Prostate gland (tissue), 2 donors: ENCODE data around the gene MESP1. TPM values are rescaled to one million over a fixed set of nuclear protein-coding genes. Genes with fewer than 3 reads are reported as not detected.
A peak's percentile ranks its signal among the peaks of the same experiment; 100 is the strongest.

Experiments used
- DNase-seq: peaks from one replicate; pipeline ENCODE4 v3.0.0-alpha.2; 2019; ENCODE audit warnings: low spot score
- H3K27ac ChIP-seq, 2 donors: fragments of 200-600 bp; sonication (generic); 2 replicates each; pipeline ENCODE4 v1.5.1; 2017 to 2019
- H3K27me3 ChIP-seq: fragments of 200-600 bp; sonication (generic); replicated peaks from 2 replicates; pipeline ENCODE4 v1.5.1; 2019; ENCODE audit not compliant: insufficient read depth
- H3K36me3 ChIP-seq, 2 donors: fragments of 200-600 bp; sonication (generic); 1 replicate in 1 of 2; 2 replicates in 1 of 2; pipeline versions ENCODE4 v1.5.1 to v1.8.1; 2017 to 2019
- H3K4me1 ChIP-seq: fragments of 200-600 bp; sonication (generic); replicated peaks from 2 replicates; pipeline ENCODE4 v1.5.1; 2019
- H3K4me3 ChIP-seq, 2 donors: fragments of 200-600 bp; sonication (generic); 2 replicates each; pipeline ENCODE4 v1.5.1; 2017 to 2019
- H3K9me3 ChIP-seq: fragments of 200-600 bp; sonication (generic); 2 replicates; pipeline ENCODE4 v1.5.1; 2017
- POLR2A ChIP-seq: fragments of 450-650 bp; IDR thresholded peaks from one replicate; pipeline ENCODE4 v1.6.1; 2016; ENCODE audit warnings: antibody characterized with exemption, mild to moderate bottlenecking
- POLR2AphosphoS5 ChIP-seq: sonication (generic); formaldehyde crosslinking; IDR thresholded peaks from one replicate; pipeline ENCODE4 v1.6.1; 2017; ENCODE audit warnings: antibody characterized with exemption
- WGBS: methylation state at CpG from one replicate; pipeline ENCODE4 v1.1.5; 2018; 5-methylcytosine and 5-hydroxymethylcytosine counted together
- intact Hi-C: fragments of 100-400 bp; cut with DNase I; formaldehyde crosslinking; loops from one replicate; pipeline ENCODE4 v1.14.2; 2022
- total RNA-seq, 2 donors: library from RNA; depleted of rRNA; stranded (reverse); fragments of >200 nt; gene quantifications; one replicate each; pipeline ENCODE4 v1.1.0, GENCODE V29; 2016
- TF ChIP-seq, protein P1 (sequence below), 4 experiments: fragments of 200-600 bp in 2 of 4; fragments of 450-650 bp in 2 of 4; sonication (generic) in 2 of 4; IDR thresholded peaks; 1 replicate in 3 of 4; 2 replicates in 1 of 4; pipeline ENCODE4 v1.5.1; 2016 to 2019; ENCODE audit warnings: antibody characterized with exemption in 4 of 4, mild to moderate bottlenecking in 2 of 4, moderate library complexity in 2 of 4

MESP1 gene, protein sequence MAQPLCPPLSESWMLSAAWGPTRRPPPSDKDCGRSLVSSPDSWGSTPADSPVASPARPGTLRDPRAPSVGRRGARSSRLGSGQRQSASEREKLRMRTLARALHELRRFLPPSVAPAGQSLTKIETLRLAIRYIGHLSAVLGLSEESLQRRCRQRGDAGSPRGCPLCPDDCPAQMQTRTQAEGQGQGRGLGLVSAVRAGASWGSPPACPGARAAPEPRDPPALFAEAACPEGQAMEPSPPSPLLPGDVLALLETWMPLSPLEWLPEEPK
- 10 to 100 TPM; 11.5 to 67.4 TPM for total RNA-seq

DNA sequence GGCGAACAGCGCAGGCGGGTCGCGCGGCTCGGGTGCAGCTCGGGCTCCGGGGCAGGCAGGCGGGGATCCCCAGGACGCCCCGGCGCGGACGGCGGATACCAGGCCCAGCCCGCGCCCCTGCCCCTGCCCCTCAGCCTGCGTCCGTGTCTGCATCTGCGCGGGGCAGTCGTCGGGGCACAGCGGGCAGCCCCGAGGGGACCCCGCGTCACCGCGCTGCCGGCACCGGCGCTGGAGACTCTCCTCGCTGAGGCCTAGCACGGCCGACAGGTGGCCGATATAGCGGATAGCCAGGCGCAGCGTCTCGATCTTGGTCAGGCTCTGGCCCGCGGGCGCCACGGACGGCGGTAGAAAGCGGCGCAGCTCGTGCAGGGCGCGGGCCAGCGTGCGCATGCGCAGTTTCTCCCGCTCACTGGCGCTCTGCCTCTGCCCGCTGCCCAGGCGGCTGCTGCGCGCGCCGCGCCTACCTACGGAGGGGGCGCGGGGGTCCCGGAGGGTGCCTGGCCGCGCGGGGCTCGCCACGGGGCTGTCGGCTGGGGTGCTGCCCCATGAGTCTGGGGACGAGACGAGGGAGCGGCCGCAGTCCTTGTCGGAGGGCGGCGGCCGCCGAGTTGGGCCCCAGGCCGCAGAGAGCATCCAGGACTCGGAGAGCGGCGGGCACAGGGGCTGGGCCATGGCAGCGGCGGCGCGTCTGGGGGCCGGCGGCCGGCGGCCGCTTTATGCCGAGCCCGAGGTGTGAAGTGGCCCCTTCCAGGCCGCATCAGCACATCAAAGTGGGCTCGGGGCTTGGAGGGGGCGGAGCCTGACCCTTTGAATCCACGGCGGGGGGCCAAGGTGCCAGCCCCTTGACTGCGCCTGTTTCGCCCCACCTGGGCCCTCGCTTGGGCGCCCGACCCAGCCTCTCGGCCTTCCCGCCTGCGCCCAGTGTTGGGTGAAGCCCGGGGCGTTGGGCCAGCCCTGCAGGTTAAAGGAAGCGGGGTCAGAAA lies at the start of gene MESP1:
MESP1 (minus strand) TSS at position 690 of the 983 bp plus-strand sequence; CDS start at position 672, 18 bp downstream.
- DNase-seq: peak; percentile 89
- TF ChIP-seq POLR2A (peak; percentile 73), POLR2AphosphoS5 (peak; percentile 81)
- TF ChIP-seq, protein P1, sequence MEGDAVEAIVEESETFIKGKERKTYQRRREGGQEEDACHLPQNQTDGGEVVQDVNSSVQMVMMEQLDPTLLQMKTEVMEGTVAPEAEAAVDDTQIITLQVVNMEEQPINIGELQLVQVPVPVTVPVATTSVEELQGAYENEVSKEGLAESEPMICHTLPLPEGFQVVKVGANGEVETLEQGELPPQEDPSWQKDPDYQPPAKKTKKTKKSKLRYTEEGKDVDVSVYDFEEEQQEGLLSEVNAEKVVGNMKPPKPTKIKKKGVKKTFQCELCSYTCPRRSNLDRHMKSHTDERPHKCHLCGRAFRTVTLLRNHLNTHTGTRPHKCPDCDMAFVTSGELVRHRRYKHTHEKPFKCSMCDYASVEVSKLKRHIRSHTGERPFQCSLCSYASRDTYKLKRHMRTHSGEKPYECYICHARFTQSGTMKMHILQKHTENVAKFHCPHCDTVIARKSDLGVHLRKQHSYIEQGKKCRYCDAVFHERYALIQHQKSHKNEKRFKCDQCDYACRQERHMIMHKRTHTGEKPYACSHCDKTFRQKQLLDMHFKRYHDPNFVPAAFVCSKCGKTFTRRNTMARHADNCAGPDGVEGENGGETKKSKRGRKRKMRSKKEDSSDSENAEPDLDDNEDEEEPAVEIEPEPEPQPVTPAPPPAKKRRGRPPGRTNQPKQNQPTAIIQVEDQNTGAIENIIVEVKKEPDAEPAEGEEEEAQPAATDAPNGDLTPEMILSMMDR (IDR thresholded peaks at IDR 0.05): peak; percentile 37 to 92 (median 67)
- no peaks in the 10 kb centered on the region for H3K9me3 ChIP-seq
- H3K4me1 ChIP-seq: peaks cover 25% of the 10 kb centered on the region
- H3K27me3 ChIP-seq: no peaks in the 10 kb centered on the region
- intact Hi-C loops: loop anchor here (5.0 kb wide), 1 partner anchor 461 kb away; no protein-coding TSS in a partner anchor
- 6% methylated on average over 57 of the region's 114 CpGs for WGBS
- H3K36me3 ChIP-seq: no peaks in the 10 kb centered on the region
- H3K4me3 ChIP-seq: peak within 1 kb of the TSS; percentile 51 to 64
- peak within 1 kb of the TSS; percentile 92 to 94 for H3K27ac ChIP-seq

DNA sequence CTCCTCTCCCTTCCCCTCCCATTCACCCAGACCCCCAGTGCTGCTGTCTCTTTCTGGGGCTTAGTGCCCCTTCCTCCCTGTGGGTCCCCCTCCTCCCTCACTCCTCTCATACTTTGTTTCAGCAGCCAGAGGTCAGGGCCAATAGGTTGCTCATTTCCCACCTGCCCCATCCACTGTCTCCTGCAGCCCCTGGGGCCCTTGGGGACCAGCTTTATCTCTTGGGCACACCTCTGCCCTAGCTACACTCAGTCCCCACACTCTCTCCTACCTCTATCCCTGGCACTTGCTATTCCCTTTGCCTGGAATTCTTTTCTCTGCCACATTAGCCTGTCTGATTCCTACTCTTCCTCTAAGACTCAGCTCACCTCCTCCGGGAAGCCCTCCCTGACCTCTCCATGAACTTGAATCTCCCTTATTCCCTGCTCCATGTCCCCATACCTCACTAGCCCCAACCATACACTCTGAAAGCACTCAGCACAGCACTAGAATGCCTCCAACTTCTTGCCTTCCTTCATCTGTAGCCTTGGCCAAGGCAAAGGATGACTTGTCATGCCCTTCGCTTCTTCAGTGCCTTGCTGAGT lies 49.0 kb upstream of the MESP1 start:
- H3K4me3 ChIP-seq: no peak overlapping the region
- TF ChIP-seq POLR2AphosphoS5: no peak
- TF ChIP-seq, protein P1 (IDR thresholded peaks at IDR 0.05): no peak
- TF ChIP-seq POLR2A: no peak
- WGBS: 90% methylated on average over 2 of the region's 2 CpGs
- no peak for DNase-seq
- intact Hi-C loops: no loop called here
- no peaks in the 10 kb centered on the region for H3K27me3 ChIP-seq
- H3K4me1 ChIP-seq: no peaks in the 10 kb centered on the region
- peaks cover 0 to 5% of the 10 kb centered on the region in 2 donors for H3K36me3 ChIP-seq
- H3K9me3 ChIP-seq: no peaks in the 10 kb centered on the region
- H3K27ac ChIP-seq: no peak overlapping the region

DNA sequence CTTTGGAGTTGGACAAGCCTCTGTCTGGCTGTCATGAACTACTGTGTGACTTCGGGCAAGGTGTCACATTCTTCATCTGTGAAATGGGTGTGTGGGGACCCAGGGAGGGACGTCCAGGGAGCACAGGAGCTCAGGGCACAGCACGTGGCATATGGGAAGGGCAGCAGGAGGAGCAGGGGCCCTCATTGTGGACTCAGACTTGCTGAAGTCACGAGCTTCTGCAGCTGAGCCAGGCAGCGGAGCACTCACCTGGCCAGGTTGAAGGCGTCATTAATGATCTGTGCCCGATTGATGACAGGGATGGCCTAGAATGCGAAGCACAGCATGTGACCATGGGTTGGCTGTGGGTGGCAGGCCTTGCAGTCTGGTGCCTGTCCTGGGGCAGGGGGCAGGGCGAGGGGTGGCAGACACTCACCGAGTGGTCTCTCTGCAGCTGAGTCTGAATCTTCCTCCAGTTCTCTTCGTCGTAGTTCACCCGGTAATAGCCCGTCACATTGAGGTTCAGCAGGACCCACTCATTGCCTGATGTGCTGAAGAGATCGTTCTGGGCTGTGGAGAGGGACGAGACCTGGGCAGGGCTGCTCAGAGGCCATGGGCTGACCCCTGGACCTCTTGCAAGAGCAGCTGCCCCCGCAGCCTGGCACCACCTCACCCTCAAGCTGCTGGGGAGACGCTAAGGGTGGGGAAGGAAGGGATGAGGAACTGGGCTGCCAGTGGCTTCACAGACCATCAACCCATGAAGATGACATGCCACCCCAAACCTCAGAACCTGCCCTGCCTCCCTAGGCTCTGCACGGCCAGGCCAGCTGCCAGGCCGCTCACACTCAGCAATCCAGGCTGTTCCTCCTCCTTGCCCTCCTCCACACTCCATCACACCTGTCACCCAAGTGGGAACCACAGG lies 48.2 kb upstream of the MESP1 start:
- H3K4me1 ChIP-seq: no peaks in the 10 kb centered on the region
- H3K27ac ChIP-seq: no peak overlapping the region
- DNase-seq: no peak
- TF ChIP-seq, protein P1 (IDR thresholded peaks at IDR 0.05): no peak
- TF ChIP-seq POLR2AphosphoS5 (no peak), POLR2A (no peak)
- 89% methylated on average over 20 of the region's 20 CpGs for WGBS
- peaks cover 0 to 5% of the 10 kb centered on the region in 2 donors for H3K36me3 ChIP-seq
- no peak overlapping the region for H3K4me3 ChIP-seq
- H3K9me3 ChIP-seq: no peaks in the 10 kb centered on the region
- intact Hi-C loops: no loop called here
- H3K27me3 ChIP-seq: no peaks in the 10 kb centered on the region

DNA sequence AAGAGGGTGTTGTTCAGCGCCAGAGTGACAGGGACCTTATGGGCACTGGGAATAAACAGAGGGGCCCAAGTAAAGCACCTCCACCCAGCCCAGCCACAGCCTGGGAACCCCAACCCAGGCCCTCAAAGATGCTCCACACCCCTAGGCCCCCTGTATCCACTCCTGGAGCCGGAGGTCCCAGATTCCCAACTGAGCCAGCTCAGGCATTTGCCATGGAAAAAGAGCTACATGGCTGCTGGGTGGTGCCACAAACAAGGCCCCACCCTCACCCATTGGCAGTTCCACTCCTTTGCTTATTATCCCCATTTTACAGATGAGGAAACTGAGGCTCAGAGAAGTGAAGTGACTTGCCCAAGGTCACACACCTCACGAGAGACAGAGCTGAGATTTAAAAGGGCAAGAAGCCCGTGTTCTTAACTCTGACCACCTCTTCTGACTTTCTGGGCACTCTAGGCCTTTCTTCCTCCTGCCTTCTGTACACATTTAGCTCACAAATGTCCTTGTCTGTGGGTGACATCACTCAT lies 46.7 kb upstream of the MESP1 start:
- no peaks in the 10 kb centered on the region for H3K4me1 ChIP-seq
- 96% methylated on average over 4 of the region's 4 CpGs for WGBS
- no peak overlapping the region for H3K4me3 ChIP-seq
- H3K9me3 ChIP-seq: no peaks in the 10 kb centered on the region
- intact Hi-C loops: no loop called here
- DNase-seq: no peak
- H3K36me3 ChIP-seq: peaks cover 0 to 5% of the 10 kb centered on the region in 2 donors
- no peak overlapping the region for H3K27ac ChIP-seq
- no peaks in the 10 kb centered on the region for H3K27me3 ChIP-seq
- TF ChIP-seq POLR2A (no peak), POLR2AphosphoS5 (no peak)
- TF ChIP-seq, protein P1 (IDR thresholded peaks at IDR 0.05): no peak
